GM18858 (cell line): ENCODE measurements around the gene OR56A5.
"Not testable (repeated sequence)": the region's sequence is repeated elsewhere in the genome, so short reads cannot be mapped to it uniquely, and the experiment has no call there.

ENCODE experiments used
- ATAC-seq: cut with Tn5 transposase; IDR thresholded peaks from one replicate; pipeline ENCODE4 v1.9.1; 2021; ENCODE audit not compliant: unreplicated experiment

OR56A5 gene, protein sequence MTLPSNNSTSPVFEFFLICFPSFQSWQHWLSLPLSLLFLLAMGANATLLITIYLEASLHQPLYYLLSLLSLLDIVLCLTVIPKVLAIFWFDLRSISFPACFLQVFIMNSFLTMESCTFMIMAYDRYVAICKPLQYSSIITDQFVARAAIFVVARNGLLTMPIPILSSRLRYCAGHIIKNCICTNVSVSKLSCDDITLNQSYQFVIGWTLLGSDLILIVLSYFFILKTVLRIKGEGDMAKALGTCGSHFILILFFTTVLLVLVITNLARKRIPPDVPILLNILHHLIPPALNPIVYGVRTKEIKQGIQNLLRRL

DNA sequence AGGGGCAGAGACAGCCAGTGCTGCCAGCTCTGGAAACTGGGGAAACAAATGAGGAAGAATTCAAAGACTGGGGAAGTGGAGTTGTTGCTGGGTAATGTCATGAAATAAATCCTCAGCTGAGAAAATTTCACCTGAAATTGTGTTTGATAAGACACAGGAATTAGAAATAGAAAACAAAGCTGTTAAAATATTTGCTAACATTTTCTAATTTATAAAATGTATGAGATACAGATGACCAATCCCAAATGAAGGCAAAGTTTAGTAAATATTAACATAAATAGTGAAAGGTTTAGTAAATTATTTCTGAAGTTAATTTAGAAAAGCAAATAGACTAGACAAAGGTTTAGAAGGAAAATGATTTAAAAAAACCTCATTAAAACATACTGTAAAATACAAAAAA lies at the start of gene OR56A5:
OR56A5 (minus strand) TSS at position 101 of the 400 bp plus-strand sequence; CDS start at position 101, 0 bp downstream.
- ATAC-seq: no peak

DNA sequence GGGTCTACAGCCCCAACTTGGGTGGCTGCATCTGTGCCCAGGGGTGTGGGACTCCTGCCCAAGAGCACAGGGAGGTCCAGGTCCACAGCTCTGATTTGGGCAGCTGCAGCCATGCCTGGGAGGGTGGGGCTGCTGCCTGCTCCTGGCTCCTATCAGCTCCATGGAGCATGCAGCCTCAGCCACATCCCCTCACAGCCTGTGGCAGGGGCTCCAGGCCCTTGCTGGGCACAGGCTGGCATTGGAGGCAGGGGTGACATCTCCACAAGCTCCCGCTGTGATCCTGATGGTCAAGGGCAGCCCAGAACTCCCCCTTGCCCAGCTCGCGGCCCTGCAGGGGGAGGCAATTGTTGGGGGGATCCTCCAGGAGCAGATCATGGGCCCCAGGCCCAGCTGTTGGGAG lies 44.7 kb upstream of the OR56A5 start:
- no peak for ATAC-seq

GRCh38 chr11:6012035-6012668 lies 43.9 kb upstream of the OR56A5 start:
- no peak for ATAC-seq

GRCh38 chr11:6006846-6007245 lies 38.6 kb upstream of the OR56A5 start, which contains the start of gene OR56A4:
TSS of gene OR56A4 (minus strand) at chr11:6006946. CDS start at chr11:6002992, 3,954 bp downstream.
- ATAC-seq: no peak

GRCh38 chr11:6006395-6006794 lies 38.1 kb upstream of the OR56A5 start:
- no peak for ATAC-seq

DNA sequence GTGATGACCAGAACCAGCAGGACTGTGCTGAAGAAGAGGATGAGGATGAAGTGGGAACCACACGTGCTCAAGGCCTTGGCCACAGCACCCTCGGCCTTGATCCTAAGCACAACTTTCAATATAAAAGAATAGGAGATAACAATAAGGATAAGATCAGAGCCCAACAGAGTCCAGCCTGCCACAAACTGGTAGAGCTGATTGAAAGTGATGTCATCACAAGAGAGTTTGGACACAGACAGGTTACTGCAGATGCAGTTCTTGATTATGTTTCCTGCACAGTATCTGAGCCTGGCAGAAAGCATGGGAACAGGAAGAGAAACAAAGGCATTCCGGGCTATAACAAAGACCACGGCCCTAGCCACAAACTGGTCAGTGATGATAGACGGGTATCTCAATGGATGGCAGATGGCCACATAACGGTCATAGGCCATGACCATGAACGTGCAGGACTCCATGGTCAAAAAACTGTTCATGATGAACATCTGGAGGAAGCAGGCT lies 34.0 kb upstream of the OR56A5 start:
- no peak for ATAC-seq

DNA sequence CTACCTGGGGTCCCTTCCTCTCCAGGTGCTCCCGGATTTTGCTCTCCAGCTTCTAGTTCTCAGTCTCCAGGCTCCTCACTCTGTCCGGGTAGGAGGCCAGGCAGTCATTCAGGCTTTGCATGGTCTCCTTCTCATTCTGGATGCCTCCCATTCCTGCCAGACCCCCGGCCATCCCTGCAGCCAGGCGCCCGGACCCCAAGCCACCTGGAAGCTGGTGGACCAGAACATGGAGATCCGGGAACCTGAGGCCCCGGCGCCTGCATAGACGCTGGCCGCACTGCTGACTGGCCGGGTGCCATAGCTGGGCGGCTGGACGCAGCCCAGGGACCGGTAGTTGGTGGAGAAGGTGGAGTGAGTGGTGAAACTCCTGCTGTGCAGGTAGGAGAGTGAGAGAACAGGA lies 26.5 kb upstream of the OR56A5 start:
- no peak for ATAC-seq

DNA sequence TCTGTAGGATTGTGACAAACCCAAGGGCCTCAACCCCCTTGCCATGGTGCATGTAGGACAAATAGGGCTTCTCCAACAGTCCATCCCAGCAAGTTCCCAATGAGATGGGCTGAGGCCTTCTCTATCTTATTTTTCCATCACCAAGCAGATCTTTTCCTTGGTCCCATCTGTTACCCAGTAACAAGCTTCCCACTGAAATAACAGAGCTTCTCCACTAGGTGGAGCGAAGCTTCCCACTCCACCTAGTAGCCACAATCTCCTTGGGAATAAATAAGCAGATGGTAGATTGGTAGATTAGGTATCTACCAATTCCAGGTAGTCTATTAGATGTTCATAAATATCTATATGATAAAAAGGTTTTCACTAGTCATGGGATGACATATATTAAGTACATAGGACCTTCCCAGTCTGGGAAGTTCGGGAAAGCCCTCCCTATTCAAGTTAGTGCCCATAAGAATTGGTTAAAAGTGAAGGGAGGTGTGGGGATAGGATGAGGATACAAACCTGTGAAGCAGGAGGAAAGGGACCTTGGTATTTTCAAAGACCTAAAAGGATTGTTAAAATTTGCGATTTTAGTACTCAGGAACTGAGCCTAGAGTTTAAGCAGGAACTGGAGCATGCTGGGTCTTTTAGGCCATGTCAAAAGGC lies 24.4 kb upstream of the OR56A5 start:
- ATAC-seq: no peak

- no peak for ATAC-seq
Measured at GRCh38 chr11:5992150-5992549, 23.9 kb upstream of the OR56A5 start.

DNA sequence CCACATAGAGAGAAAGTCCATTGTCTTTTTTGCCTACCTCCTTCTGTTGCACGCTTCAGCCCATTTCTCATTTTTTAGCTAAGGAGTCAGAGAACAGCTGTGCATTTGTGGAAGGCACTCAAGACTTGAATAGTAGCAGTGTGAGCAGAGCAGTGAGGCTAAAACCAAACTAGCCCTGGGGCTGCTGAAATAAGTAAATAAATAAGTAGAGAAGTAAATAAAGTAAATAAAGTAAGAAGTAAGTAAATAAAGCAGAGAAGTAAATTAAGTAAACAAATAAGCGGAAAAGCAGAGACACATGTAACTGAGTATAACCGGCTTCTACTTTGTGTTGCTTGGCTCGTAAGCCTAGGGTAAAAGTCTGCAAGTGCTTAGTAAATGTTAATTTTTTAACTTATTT lies 20.9 kb upstream of the OR56A5 start:
- ATAC-seq: no peak

- ATAC-seq: no peak
Measured at GRCh38 chr11:5986885-5987284, 18.6 kb upstream of the OR56A5 start, which contains the start of gene OR52L1. TSS of gene OR52L1 (minus strand) at chr11:5986985. CDS start at chr11:5986930, 55 bp downstream.

GRCh38 chr11:5983443-5983842 lies 15.1 kb upstream of the OR56A5 start:
- ATAC-seq: no peak

- ATAC-seq: no peak
Measured at GRCh38 chr11:5973530-5973929, 5.2 kb upstream of the OR56A5 start.

GRCh38 chr11:5967708-5968107 lies 586 bp downstream of the OR56A5 start:
- no peak for ATAC-seq

- no peak for ATAC-seq
Measured at GRCh38 chr11:5966958-5967357, 1.3 kb downstream of the OR56A5 start.

- ATAC-seq: not testable (repeated sequence)
Measured at GRCh38 chr11:5960704-5961320, 7.5 kb downstream of the OR56A5 start.

DNA sequence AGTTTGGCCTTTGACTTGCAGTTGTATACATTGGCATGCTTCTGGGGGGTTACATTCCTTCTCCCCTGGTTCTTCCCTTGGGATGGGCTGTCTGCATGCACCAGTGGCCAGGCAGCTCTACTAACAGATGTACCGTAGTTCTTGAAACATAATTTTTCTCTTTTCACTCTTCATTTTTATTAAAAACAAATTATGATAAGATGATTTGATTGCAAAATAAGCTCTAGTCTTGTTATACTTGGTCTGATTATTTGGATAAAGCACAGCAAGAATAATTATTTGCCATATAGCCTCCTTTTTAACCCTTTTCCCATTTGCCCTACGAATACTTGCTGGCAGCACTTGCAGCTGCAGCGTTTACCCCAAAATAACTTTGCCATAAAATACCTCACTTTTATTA lies 12.7 kb downstream of the OR56A5 start:
- ATAC-seq: no peak

DNA sequence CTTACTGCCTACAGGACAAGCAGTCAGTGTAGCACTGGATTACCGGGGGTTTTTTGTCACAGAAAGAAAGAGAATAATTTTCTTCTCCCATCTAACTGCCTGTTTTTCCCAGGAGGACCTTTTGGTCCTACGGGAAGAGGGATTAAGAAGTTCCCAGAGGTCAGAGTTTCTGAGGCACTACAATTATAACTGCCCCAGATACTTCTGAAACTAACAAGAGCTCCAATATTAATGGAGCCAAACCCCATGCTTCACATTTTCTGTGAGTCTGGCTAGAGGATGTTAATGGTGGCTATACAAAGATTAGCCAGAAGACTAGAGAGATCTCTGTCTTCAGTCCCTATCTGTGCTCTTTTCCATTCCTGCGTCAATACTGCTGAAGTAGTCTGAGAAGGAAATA lies 26.3 kb downstream of the OR56A5 start, which contains the start of gene OR56A3:
OR56A3 (plus strand) TSS at position 301 of the 400 bp plus-strand sequence. CDS start 5,096 bp downstream, outside the sequence.
- no peak for ATAC-seq

GRCh38 chr11:5940748-5941147 lies 27.5 kb downstream of the OR56A5 start:
- no peak for ATAC-seq

DNA sequence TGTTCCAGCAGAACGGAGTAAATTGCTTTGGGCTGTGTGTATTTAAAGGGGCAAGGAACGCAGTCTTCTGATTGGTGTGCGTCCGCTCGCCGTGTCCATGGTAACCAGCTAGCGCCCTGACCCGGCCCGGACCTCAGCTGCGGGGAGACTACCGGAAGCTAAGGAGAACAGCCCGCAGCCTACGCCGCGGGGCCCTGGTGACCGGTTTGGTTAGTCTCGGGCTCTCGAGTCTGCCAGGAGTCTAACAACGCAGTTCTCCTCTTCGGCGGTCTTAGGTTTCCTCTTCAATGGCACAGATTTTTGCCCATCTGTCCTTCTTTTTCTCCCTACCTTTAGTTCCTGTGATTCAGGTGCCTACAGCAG lies 29.7 kb downstream of the OR56A5 start:
- ATAC-seq: no peak

DNA sequence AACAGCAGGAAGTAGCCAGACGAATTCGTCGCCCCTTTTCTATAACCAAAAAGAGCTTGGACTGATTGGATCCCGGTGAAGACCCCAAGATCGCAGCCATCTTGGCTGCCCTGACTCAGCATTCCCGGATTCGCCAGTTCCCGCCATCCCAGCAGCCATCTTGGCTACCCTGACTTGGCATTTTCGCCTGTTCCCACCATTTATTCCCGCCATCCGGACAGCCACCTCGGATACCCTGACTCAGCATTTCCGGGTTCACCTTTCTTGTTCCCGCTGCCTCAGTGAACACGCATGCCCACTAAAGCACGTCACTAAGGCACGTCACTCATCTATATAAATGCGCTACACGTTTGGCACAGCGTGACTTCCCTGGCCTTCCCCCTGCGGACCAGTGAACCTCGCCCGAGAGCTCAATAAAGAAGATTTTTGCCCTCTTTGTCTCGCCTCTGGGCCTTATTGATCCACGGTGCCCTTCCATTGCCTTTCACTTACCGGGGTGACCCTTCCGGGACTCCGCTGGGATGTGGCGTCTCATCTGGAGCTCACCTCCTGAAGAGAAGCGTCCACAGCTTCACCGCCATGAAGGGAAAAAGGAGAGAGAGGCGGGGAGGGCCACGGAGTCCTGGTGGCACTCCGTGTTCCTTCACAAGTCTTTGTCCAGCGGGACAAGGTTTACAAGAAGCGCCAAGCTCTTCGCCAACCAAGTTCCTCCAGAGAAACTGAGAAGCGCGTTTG lies 30.3 kb downstream of the OR56A5 start:
- ATAC-seq: no peak
